AG04449 (cell line): ENCODE measurements around the gene CYP2W1.

ENCODE experiments used
- CTCF ChIA-PET: fragments of 350-600 bp; formaldehyde crosslinking; extraction: SDS; loops from one replicate; lab custom pipeline; 2021; ENCODE audit warnings: antibody characterized with exemption; lab: Yijun Ruan, JAX
- POLR2A ChIA-PET: fragments of 400-600, 350-600 bp; formaldehyde crosslinking; extraction: SDS; loops from one replicate; lab custom pipeline; 2020; ENCODE audit warnings: antibody characterized with exemption, inconsistent platforms; lab: Yijun Ruan, JAX
- DNase-seq: peaks from one replicate; pipeline ENCODE4 v3.0.0-alpha.2; 2010; ENCODE audit warnings: low read depth, low spot score
- H3K4me3 ChIP-seq: 2 replicates; pipeline ENCODE4 v1.5.1; 2011; ENCODE audit warnings: low read depth, mild to moderate bottlenecking, control low read depth, low read length
- TF ChIP-seq, protein P1 (sequence below): IDR thresholded peaks from one replicate; pipeline ENCODE4 v1.5.1; 2011; ENCODE audit warnings: mild to moderate bottlenecking, moderate library complexity, low read length, control low read depth, inconsistent platforms; ENCODE audit not compliant: insufficient read depth; ENCODE audit errors: missing control alignments

The CYP2W1 gene

DNA sequence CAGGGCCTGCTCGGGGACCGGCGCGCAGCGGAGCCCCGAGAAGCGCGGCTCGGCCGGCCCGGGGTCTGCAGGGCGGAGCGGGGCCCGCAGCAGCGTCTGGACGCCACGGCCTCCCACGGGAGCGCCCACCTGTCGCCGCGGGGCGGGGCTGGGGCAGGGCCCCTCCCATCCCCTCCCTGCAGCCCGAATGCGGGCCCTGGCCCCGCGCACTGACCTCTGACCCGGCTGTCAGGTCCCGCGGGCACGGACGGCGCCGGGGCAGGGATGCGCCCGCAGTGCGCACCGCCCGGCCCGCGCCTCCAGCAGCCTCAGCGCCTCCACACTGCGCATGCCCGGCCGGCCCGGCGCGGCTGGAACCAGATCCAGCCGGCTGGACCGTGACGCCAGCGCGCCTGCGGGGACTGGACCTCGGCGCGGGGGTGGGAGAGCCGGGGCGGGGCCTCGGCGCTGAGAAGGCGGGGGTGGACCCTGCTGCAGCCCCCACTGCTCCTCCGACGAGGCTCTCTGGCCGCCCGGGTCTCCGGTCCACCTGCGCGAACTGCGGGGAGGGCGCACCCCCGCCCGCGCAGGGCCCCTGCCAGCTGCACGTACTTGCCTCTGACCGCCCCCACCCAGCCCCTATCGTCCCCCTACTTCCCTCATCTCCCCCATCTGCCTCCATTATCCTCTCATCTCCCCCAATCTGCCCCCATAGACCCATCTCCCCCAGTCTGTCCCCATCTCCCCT, 45.2 kb downstream of the CYP2W1 start:
- TF ChIP-seq, protein P1, sequence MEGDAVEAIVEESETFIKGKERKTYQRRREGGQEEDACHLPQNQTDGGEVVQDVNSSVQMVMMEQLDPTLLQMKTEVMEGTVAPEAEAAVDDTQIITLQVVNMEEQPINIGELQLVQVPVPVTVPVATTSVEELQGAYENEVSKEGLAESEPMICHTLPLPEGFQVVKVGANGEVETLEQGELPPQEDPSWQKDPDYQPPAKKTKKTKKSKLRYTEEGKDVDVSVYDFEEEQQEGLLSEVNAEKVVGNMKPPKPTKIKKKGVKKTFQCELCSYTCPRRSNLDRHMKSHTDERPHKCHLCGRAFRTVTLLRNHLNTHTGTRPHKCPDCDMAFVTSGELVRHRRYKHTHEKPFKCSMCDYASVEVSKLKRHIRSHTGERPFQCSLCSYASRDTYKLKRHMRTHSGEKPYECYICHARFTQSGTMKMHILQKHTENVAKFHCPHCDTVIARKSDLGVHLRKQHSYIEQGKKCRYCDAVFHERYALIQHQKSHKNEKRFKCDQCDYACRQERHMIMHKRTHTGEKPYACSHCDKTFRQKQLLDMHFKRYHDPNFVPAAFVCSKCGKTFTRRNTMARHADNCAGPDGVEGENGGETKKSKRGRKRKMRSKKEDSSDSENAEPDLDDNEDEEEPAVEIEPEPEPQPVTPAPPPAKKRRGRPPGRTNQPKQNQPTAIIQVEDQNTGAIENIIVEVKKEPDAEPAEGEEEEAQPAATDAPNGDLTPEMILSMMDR, result no peak
- CTCF ChIA-PET, result interaction anchor here (0.6 to 5.0 kb wide), 5 partner anchors 16 to 37 kb away, joined by 3 to 29 read pairs (median 8); partner anchors contain the start of gene GPR146
- DNase-seq, result no peak
- POLR2A ChIA-PET, result no interaction called here
- peak overlapping the region; percentile 67 for H3K4me3 ChIP-seq

DNA sequence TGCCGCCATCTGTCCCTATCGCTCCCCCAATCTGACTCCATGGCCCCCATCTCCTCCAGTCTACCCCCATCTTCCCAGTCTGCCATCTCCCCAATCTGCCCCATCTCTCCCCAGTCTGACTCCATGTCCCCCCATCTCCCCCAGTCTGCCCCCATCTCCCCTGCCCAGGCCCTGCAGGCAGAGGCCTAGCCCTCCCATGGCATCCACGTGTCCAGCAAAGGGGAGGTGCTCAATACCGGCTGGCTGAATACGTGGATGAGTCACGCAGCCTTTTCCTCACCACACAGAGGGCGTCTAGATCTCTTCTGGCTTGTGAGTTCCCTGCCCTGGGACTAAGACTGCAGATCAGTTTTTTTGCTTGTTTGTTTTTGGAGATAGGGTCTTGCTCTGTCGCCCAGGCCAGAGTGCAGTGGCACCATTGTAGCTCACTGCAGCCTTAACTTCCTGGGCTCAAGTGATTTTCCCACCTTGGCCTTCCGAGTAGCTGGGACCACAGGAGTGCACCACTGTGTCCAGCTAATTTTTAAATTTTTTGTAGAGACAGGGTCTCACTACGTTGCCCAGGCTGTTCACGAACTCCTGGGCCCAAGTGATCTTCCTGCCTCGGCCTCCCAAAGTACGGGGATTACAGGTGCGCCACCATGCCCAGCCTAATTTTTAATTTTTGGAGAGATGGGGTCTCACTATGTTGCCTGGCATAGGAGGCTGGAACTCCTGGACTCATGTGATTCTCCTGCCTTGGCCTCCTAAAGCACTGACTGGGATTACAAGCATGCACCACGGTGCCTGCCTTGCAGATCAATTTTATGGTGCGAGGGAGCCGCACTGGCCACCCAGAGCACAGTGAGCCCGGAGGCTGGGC, 46.0 kb downstream of the CYP2W1 start:
- peak; percentile 59 for DNase-seq
- ChIA-PET CTCF (interaction anchor here (0.9 to 5.0 kb wide), 4 partner anchors 13 to 36 kb away, joined by 3 to 29 read pairs (median 6); partner anchors contain the start of gene GPR146), POLR2A (no interaction called here)
- peak overlapping the region; percentile 67 for H3K4me3 ChIP-seq
- TF ChIP-seq, protein P1, result no peak

DNA sequence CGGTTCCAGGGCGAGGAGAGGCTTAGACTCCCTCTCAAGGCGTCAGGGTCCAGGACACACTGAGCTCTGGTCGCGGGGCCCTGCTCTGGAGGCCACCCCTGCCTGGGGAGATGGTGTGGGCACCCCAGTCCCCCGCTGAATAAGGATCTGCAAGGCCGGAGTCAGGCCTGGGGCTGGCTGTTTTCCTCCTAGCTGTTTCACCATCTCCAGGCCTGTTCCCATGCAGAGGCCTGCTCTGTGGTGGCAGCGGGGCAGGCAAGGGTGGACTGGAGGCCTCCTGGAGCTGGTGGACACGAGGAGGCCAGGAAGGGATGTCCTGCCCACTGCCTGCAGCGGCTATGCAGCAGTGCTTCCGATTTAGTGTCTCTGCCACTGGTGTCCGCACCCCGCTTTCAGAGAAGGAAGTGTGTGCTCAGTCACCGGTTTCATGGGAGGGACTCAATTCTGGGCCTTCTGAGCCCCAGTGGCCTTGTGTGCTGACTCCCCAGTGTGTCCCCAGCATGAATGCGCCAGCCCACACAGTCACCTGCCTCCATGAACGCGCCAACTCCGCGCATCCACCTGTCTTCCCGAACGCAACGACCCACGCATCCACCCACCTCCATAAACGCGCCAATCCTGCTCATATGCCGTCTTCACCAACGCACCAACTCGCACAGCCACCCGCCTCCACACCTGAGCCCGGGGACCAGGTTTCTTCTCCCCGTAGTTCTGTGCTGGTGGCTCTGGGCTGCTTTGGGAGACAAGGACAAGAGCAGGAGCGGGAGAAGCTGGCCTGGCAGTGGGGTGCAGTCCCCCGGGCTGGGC, 46.9 kb downstream of the CYP2W1 start:
- DNase-seq, result no peak
- CTCF ChIA-PET, result interaction anchor here (1.3 to 5.0 kb wide), 3 partner anchors 13 to 37 kb away, joined by 3 to 29 read pairs (median 10); partner anchors contain the start of gene GPR146
- H3K4me3 ChIP-seq, result no peak overlapping the region
- TF ChIP-seq, protein P1, result no peak
- POLR2A ChIA-PET, result no interaction called here

DNA sequence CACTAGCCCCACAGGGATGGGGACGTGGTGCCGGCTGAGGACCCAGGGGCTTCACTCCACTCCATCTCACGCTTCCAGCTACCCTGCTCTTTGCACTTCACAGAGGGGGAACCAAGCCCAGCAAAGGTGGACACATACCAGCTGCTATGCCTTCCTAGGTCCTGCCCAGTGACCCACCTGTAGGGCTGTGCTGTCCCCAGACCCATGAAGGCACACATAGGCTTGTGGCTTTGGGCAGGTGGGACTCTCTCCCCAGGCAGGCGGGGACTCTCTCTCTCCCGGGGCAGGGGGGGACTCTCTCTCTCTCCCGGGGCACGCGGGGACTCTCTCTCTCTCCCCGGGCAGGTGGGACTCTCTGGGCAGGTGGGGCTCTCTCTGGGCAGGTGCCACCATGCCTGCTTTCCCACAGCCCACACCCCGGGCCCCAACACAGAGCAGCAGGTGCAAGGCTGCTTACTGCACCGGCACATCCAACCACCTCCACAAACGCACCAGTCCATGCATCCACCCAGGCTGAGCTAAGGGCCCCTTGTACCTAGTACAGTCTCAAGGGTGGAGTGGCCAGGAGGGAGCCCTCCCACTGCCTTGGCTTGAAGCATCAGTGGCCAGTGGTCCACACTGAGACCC, 47.6 kb downstream of the CYP2W1 start:
- ChIA-PET POLR2A (no interaction called here), CTCF (interaction anchor here (0.8 to 5.0 kb wide), 2 partner anchors 13 to 38 kb away, joined by 3 to 29 read pairs; partner anchors contain the start of gene GPR146)
- no peak overlapping the region for H3K4me3 ChIP-seq
- TF ChIP-seq, protein P1, result no peak
- no peak for DNase-seq

DNA sequence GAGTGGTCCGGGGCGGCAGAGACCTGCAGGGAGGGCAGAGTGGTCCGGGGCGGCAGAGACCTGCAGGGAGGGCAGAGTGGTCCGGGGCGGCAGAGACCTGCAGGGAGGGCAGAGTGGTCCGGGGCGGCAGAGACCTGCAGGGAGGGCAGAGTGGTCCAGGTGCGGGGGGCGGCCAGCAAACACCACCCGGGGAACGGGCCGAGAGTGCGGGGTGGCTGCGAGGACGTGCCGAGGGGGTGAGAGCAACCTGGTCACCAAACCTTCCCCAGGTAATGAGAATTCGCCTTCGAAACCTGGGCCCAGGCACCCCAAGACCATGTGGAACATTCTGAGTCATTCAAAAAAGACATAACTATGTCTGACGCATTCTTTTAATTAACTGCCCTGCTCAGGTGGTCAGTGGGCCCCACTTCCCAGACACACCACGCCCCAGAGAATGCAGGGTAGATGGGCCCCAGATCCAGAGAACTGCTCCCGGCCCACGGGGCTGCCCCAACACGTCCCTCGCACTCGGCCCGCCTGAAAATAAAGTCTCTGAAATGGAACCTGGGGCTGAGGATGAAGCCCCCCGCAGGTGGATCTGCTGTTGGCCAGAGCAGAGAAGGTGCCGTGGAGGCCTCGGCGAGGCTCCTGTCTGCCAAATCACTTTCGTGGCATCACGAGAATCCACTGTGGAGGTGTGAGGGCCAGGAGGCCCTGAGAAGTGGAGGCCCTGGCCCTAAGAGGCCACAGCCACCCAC, 48.9 kb downstream of the CYP2W1 start:
- TF ChIP-seq, protein P1, result no peak
- POLR2A ChIA-PET, result no interaction called here
- CTCF ChIA-PET, result no interaction called here
- no peak for DNase-seq
- H3K4me3 ChIP-seq, result no peak overlapping the region
